NT2/D1 (cell line): ENCODE data around the gene ABI1.

Source experiments
- SUZ12 ChIP-seq: IDR thresholded peaks from 2 replicates; pipeline ENCODE4 v1.6.1; 2011; ENCODE audit not compliant: insufficient read length, insufficient read depth; ENCODE audit errors: extremely low read depth
- ZNF274 ChIP-seq: IDR thresholded peaks from 2 replicates; pipeline ENCODE4 v1.6.1; 2011; ENCODE audit warnings: mild to moderate bottlenecking, low read depth, low read length

DNA sequence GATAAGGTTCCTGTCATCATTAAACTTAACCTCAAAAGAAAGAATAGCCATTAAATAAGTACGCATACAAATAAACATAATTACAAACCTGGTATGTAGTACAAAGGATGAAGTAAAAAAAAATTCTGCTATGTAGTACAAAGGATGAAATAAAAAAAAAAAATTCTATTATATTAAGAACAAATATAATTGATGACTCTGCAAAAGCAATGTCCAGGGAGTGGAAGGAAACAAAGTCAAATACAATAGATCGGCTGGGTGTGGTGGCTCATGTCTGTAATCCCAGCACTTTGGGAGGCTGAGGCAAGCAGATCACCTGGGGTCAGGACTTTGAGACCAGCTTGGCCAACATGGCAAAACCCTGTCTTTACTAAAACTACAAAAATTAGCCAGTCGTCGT is 56.9 kb downstream of the ABI1 start:
- TF ChIP-seq SUZ12 (no peak), ZNF274 (no peak)
